AG04450 (cell line): ENCODE results near the gene USP9Y. TPM values are rescaled to one million over a fixed set of nuclear protein-coding genes. Genes with fewer than 3 reads are reported as not detected.

ENCODE experiments used
- CTCF ChIA-PET: fragments of 300-600, 350-600 bp; formaldehyde crosslinking; extraction: SDS; loops from one replicate; lab custom pipeline; 2022; ENCODE audit warnings: antibody characterized with exemption, inconsistent platforms; lab: Charles Lee
- POLR2A ChIA-PET: fragments of 350-600 bp; formaldehyde crosslinking; extraction: SDS; loops from one replicate; lab custom pipeline; 2021; ENCODE audit warnings: antibody characterized with exemption, inconsistent platforms; lab: Yijun Ruan, JAX
- DNase-seq: peaks from one replicate; pipeline ENCODE4 v3.0.0-alpha.2; 2011; ENCODE audit warnings: low read depth, low spot score
- H3K27ac ChIP-seq: one replicate; pipeline ENCODE4 v1.5.1; 2012; ENCODE audit warnings: low read depth, low read length, control low read depth
- H3K27me3 ChIP-seq: one replicate; pipeline ENCODE4 v1.6.0; 2012; ENCODE audit warnings: low read length; ENCODE audit not compliant: control insufficient read depth, insufficient read depth
- H3K4me3 ChIP-seq: 2 replicates; pipeline ENCODE4 v1.5.1; 2011; ENCODE audit warnings: mild to moderate bottlenecking, low read depth, low read length, control low read depth
- H3K9me3 ChIP-seq: 2 replicates; pipeline ENCODE4 v1.5.1; 2012; ENCODE audit warnings: low read length; ENCODE audit not compliant: control insufficient read depth, insufficient read depth
- CTCF ChIP-seq: IDR thresholded peaks from 2 replicates; pipeline ENCODE4 v1.5.1; 2011; ENCODE audit warnings: low read depth, low read length, control low read depth, inconsistent platforms
- polyA plus RNA-seq: library from polyadenylated mRNA; depleted of rRNA; stranded (reverse); fragments of >200 nt; gene quantifications from 2 replicates; pipeline ENCODE4 v1.2.3, GENCODE V29; 2011

Gene USP9Y
- polyA plus RNA-seq, 1 experiment, result 51.8 TPM

GRCh38 chrY:12809034-12809433, 108.0 kb downstream of the USP9Y start:
- peak; percentile 51 for TF ChIP-seq CTCF
- ChIA-PET CTCF (interaction anchor here (0.6 to 1.9 kb wide), 12 partner anchors 9 to 330 kb away, joined by 3 to 7 read pairs (median 3); no protein-coding TSS in a partner anchor), POLR2A (no interaction called here)
- Histone ChIP-seq H3K4me3 (no peak overlapping the region), H3K27me3 (no peaks in the 10 kb centered on the region), H3K9me3 (no peaks in the 10 kb centered on the region), H3K27ac (no peak overlapping the region)
- no peak for DNase-seq

GRCh38 chrY:12823408-12823807, 122.4 kb downstream of the USP9Y start:
- Histone ChIP-seq H3K27me3 (no peaks in the 10 kb centered on the region), H3K27ac (no peak overlapping the region), H3K9me3 (no peaks in the 10 kb centered on the region), H3K4me3 (no peak overlapping the region)
- no peak for TF ChIP-seq CTCF
- CTCF ChIA-PET, result interaction anchor here (1.7 kb wide), 1 partner anchor 14 kb away, joined by 7 read pairs; no protein-coding TSS in a partner anchor
- DNase-seq, result no peak
- POLR2A ChIA-PET, result no interaction called here

- no peak for TF ChIP-seq CTCF
- Histone ChIP-seq H3K9me3 (no peaks in the 10 kb centered on the region), H3K27ac (no peak overlapping the region), H3K4me3 (no peak overlapping the region), H3K27me3 (no peaks in the 10 kb centered on the region)
- CTCF ChIA-PET, result no interaction called here
- DNase-seq, result no peak
- POLR2A ChIA-PET, result no interaction called here
Observed at GRCh38 chrY:12826791-12827190, 125.8 kb downstream of the USP9Y start.

- no peak for DNase-seq
- CTCF ChIA-PET, result no interaction called here
- Histone ChIP-seq H3K27me3 (no peaks in the 10 kb centered on the region), H3K9me3 (no peaks in the 10 kb centered on the region), H3K27ac (no peak overlapping the region), H3K4me3 (no peak overlapping the region)
- no peak for TF ChIP-seq CTCF
- POLR2A ChIA-PET, result no interaction called here
Observed at GRCh38 chrY:12833284-12833683, 132.3 kb downstream of the USP9Y start.

GRCh38 chrY:12837550-12837949, 136.5 kb downstream of the USP9Y start:
- Histone ChIP-seq H3K4me3 (no peak overlapping the region), H3K27ac (no peak overlapping the region), H3K27me3 (no peaks in the 10 kb centered on the region), H3K9me3 (no peaks in the 10 kb centered on the region)
- ChIA-PET CTCF (no interaction called here), POLR2A (no interaction called here)
- DNase-seq, result no peak
- no peak for TF ChIP-seq CTCF
